ENCODE measurements around the gene PPP2R3B. TPM values are rescaled to one million over a fixed set of nuclear protein-coding genes. Genes with fewer than 3 reads are reported as not detected.
"Not testable (repeated sequence)": the region's sequence is repeated elsewhere in the genome, so short reads cannot be mapped to it uniquely, and the experiment has no call there.

The PPP2R3B gene
- total and polyA plus RNA-seq, 9 donors = 144 to 285 (median 257) TPM

DNA sequence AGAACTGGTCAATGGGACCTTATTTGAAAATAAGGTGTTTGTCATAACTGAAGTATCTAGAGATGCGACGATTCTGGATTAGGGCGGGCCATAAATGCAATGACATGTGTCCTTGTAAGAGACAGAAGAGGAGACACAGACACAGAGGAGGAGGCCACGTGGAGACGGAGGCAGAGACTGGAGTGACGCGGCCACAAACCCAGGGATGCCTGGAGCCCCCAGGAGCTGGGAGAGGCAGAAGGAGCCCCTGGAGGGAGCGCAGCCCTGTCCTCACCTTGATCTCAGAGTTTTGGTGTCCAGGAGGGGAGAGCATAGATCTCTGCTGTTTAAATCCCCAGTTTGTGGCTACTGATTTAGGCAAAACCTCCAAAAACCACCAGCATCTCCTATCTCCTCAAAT, 73.2 kb downstream of the PPP2R3B start:
- Histone ChIP-seq H3K27me3 (ENCODE audit: control insufficient read depth, insufficient read depth, low read length) (no peaks in the 10 kb centered on the region), H3K27ac (ENCODE audit: low read length) (no peak overlapping the region), H3K4me3 (ENCODE audit: low read length) (no peak overlapping the region), H3K9me3 (replicated peaks; ENCODE audit: control insufficient read depth, low read depth, low read length) (peaks cover 2% of the 10 kb centered on the region), H3K4me1 (ENCODE audit: control insufficient read depth, insufficient read depth, low read length) (peaks cover 3% of the 10 kb centered on the region), H3K36me3 (ENCODE audit: control insufficient read depth, insufficient read depth, low read length) (peaks cover 64% of the 10 kb centered on the region)
- no peak for DNase-seq
- 85% methylated on average over 7 of the region's 8 CpGs for whole genome bisulfite sequencing (ENCODE audit: insufficient coverage)

DNA sequence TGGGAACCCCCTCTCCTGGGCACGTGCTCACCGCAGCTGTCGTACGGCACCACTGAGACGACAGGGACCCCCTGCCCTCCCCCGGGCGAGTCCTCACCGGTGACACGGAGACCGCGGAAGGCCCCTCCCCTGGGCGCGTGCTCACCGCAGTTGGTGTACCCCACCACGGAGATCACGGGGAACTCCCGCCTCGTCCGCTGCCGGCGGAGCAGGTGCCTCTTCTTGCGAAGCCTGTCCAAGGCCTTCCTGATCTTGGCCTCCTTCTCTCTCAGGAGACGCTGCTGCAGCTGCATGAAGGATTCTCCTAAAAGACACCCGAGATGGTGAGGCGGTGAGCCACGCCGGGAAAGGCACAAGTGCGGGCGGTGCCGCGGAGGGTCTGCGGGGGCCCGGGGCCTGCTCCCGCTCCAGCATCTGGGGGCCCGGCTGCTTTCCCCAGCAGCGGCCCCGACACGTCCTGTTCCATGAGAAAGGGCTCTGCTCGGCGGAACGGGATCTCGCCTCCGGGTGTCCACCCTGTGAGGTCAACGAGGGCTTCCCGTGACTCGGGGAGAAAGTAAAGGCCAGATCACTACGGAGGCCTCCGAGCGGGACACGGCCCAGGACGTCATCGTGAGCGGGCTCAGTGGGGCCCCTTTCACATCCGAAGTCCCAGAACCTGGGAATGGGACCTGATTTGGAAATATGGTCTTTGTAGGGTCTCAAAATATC, 73.9 kb downstream of the PPP2R3B start:
- Histone ChIP-seq H3K4me1 (ENCODE audit: control insufficient read depth, insufficient read depth, low read length) (peaks cover 1% of the 10 kb centered on the region), H3K27me3 (ENCODE audit: control insufficient read depth, insufficient read depth, low read length) (no peaks in the 10 kb centered on the region), H3K27ac (ENCODE audit: low read length) (no peak overlapping the region), H3K4me3 (ENCODE audit: low read length) (no peak overlapping the region), H3K9me3 (replicated peaks; ENCODE audit: control insufficient read depth, low read depth, low read length) (peaks cover 2% of the 10 kb centered on the region), H3K36me3 (ENCODE audit: control insufficient read depth, insufficient read depth, low read length) (peaks cover 71% of the 10 kb centered on the region)
- WGBS (ENCODE audit: insufficient coverage) = 94% methylated on average over 49 of the region's 54 CpGs
- no peak for DNase-seq

DNA sequence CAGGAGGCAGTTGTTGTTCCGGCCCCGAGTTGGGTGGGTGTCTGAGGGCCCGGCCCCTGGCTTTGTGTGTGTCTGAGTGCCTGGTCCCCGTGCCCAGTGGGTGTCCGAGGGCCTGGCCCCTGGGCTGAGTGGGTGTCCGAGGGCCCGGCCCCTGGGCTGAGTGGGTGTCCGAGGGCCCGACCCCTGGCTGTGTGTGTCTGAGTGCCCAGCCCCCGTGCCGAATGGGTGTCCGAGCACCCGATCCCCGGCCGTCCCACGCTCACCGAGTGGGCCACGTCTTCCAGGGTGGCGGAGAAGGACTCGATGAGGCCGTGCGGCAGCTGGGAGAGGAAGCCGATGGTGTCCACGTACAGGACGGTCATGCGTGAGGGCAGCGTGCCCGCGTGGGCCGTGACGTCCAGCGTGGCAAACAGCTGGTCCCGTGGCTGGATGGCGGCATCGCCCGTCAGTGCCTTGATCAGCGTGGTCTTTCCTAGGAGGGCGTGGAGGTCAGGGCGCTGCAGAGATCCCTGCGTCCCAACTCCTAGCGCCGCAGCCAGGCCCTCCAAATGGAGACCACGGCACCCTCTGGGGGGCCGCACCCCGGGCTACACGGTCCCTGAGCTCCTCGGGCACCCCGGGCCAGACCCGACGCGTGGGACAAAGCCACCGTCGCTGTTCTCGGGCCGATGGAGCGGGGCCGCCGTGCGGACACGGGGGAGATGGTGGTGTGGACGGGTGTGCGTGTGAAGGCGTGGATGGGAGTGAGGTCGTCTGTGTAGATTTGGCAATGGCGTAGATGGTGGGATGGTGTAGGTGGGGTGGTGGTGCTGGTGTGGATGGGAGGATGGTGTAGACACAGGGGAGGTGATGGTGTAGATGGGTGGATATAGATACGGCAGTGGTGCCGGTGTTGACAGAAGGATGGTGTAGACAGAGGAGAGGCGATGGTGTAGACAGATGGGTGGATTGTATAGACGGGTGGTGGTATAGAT, 75.3 kb downstream of the PPP2R3B start:
- Histone ChIP-seq H3K9me3 (replicated peaks; ENCODE audit: control insufficient read depth, low read depth, low read length) (peaks cover 2% of the 10 kb centered on the region), H3K27me3 (ENCODE audit: control insufficient read depth, insufficient read depth, low read length) (no peaks in the 10 kb centered on the region), H3K4me3 (ENCODE audit: low read length) (no peak overlapping the region), H3K4me1 (ENCODE audit: control insufficient read depth, insufficient read depth, low read length) (no peaks in the 10 kb centered on the region), H3K27ac (ENCODE audit: low read length) (no peak overlapping the region), H3K36me3 (ENCODE audit: control insufficient read depth, insufficient read depth, low read length) (peaks cover 74% of the 10 kb centered on the region)
- DNase-seq = no peak
- 95% methylated on average over 67 of the region's 69 CpGs for WGBS (ENCODE audit: insufficient coverage)

DNA sequence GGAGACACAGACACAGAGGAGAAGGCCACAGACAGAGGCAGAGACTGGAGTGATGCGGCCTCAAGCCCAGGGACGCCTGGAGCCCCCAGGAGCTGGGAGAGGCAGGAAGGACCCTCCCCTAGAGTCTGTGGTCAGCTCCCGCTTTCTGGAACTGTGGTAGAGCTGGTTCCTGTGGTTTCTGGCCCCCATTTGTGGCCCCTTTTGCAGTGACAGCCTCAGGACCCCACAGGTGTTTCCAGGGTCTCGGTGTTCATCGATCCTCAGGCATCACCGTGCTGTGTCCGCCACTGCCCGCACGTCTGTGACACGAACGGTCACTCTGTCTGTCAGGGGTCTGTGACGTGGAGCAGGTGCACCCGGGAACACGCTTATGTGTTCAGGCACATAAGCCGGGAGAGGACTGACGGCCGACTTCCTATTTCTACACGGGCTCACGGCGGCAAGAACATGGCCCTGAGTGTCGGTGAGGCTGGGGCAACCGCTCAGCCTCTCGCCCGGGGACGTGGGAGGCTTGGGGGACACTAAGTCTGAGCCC, 76.0 kb downstream of the PPP2R3B start:
- no peak overlapping the region for H3K4me3 ChIP-seq (ENCODE audit: low read length)
- DNase-seq = no peak
- H3K9me3 ChIP-seq (replicated peaks; ENCODE audit: control insufficient read depth, low read depth, low read length) = peaks cover 2% of the 10 kb centered on the region
- no peaks in the 10 kb centered on the region for H3K4me1 ChIP-seq (ENCODE audit: control insufficient read depth, insufficient read depth, low read length)
- no peak overlapping the region for H3K27ac ChIP-seq (ENCODE audit: low read length)
- H3K27me3 ChIP-seq (ENCODE audit: control insufficient read depth, insufficient read depth, low read length) = no peaks in the 10 kb centered on the region
- WGBS (ENCODE audit: insufficient coverage) = 91% methylated on average over 21 of the region's 25 CpGs
- H3K36me3 ChIP-seq (ENCODE audit: control insufficient read depth, insufficient read depth, low read length) = peaks cover 74% of the 10 kb centered on the region

DNA sequence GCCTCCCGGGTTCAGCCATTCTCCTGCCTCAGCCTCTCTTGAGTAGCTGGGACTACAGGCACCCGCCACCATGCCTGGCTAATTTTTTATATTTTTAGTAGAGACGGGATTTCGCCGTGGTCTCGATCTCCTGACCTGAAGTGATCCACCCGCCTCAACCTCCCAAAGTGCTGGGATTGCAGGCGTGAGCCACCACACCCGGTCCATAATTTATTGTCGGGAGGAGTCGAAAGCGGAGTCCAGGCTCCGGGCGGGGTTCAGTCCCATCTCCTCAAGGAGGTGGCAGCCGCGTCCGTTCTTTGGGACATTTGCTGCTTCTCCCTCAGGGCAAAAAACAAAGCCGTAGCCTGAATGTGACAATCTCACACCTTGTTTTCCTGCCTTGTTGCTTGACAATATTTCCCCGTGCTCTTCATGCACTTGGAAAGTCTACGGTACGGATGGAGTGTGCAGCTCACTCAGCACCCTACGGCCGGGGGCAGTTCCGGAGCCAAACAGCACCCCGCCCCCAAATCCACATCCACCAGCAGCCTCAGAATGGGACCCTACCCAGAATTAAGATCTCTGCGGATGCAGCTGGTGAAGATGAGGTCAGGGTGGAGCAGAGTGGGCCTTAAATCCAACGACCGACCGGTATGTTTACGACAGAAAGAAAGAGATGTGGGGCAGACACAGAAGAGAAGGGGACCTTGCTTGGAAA, 77.7 kb downstream of the PPP2R3B start:
- Histone ChIP-seq H3K27ac (ENCODE audit: low read length) (no peak overlapping the region), H3K4me3 (ENCODE audit: low read length) (no peak overlapping the region), H3K4me1 (ENCODE audit: control insufficient read depth, insufficient read depth, low read length) (no peaks in the 10 kb centered on the region), H3K9me3 (replicated peaks; ENCODE audit: control insufficient read depth, low read depth, low read length) (peaks cover 5% of the 10 kb centered on the region), H3K27me3 (ENCODE audit: control insufficient read depth, insufficient read depth, low read length) (no peaks in the 10 kb centered on the region), H3K36me3 (ENCODE audit: control insufficient read depth, insufficient read depth, low read length) (peaks cover 74% of the 10 kb centered on the region)
- WGBS (ENCODE audit: insufficient coverage) = 88% methylated on average over 24 of the region's 30 CpGs
- no peak for DNase-seq

DNA sequence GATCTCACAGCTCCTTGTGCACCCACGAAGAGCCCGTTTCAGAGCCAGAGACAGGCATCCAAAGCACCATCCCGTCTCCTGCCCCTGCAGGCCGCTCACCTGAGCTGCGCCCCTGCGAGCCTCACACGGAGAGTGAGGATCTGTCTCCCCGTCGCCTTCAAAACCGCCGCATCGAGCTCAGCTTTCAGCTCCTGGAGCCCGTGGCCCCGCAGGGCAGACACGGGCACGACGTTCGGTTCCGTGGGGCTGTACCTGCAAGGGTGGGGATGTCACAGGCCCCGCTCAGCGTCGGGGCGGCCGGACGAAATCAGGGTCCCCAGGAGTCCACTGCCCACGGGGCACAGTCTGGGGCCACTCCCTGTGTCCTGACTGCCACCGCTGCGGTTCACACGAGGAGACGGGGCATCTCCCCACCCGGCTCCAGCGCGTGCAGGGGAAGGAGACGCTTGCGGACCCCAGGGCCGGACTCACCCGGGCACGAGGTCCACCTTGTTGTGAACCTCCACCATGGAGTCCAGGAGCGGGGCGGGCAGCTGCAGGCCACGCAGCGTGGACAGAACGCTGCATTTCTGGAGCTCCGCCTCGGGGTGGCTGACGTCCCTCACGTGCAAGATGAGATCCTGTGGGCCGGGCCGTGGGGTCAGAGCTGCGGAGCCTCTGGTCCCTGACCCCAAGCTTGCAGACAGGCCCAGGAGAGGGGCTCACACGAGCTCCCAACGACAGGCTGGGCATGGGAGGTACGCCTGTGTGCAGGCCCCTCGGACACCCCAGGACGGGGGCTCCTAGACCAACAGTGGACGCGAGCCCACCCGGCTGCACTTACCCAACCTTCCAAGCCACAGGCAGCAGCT, 79.2 kb downstream of the PPP2R3B start:
- Histone ChIP-seq H3K36me3 (ENCODE audit: control insufficient read depth, insufficient read depth, low read length) (peaks cover 71% of the 10 kb centered on the region), H3K27me3 (ENCODE audit: control insufficient read depth, insufficient read depth, low read length) (no peaks in the 10 kb centered on the region), H3K9me3 (replicated peaks; ENCODE audit: control insufficient read depth, low read depth, low read length) (peaks cover 8% of the 10 kb centered on the region), H3K27ac (ENCODE audit: low read length) (no peak overlapping the region), H3K4me3 (ENCODE audit: low read length) (no peak overlapping the region), H3K4me1 (ENCODE audit: control insufficient read depth, insufficient read depth, low read length) (no peaks in the 10 kb centered on the region)
- WGBS (ENCODE audit: insufficient coverage) = 92% methylated on average over 57 of the region's 58 CpGs
- DNase-seq = no peak

DNA sequence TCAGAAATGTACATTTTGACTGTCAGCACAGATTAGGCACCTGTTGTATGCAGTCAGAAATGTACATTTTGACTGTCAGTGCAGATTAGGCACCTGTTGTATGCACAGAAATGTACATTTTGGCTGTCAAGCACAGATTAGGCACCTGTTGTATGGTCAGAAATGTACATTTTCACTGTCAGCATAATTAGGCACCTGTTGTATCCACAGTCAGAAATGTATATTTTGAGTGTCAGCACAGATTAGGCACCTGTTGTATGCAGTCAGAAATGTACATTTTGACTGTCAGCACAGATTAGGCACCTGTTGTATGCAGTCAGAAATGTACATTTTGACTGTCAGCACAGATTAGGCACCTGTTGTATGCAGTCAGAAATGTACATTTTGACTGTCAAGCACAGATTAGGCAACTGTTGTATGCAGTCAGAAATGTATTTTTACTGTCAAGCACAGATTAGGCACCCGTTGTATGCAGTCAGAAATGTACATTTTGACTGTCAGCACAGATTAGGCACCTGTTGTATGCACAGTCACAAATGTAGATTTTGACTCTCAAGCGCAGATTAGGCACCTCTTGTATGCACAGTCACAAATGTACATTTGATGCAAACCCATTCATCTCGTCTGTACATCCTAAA, 80.0 kb downstream of the PPP2R3B start:
- H3K4me1 ChIP-seq (ENCODE audit: control insufficient read depth, insufficient read depth, low read length); H3K9me3 ChIP-seq (replicated peaks; ENCODE audit: control insufficient read depth, low read depth, low read length); H3K27ac ChIP-seq (ENCODE audit: low read length); DNase-seq; H3K4me3 ChIP-seq (ENCODE audit: low read length); H3K27me3 ChIP-seq (ENCODE audit: control insufficient read depth, insufficient read depth, low read length): not testable (repeated sequence)
- 88% methylated on average over 3 of the region's 3 CpGs for WGBS (ENCODE audit: insufficient coverage)
- H3K36me3 ChIP-seq (ENCODE audit: control insufficient read depth, insufficient read depth, low read length) = peaks cover 71% of the 10 kb centered on the region

DNA sequence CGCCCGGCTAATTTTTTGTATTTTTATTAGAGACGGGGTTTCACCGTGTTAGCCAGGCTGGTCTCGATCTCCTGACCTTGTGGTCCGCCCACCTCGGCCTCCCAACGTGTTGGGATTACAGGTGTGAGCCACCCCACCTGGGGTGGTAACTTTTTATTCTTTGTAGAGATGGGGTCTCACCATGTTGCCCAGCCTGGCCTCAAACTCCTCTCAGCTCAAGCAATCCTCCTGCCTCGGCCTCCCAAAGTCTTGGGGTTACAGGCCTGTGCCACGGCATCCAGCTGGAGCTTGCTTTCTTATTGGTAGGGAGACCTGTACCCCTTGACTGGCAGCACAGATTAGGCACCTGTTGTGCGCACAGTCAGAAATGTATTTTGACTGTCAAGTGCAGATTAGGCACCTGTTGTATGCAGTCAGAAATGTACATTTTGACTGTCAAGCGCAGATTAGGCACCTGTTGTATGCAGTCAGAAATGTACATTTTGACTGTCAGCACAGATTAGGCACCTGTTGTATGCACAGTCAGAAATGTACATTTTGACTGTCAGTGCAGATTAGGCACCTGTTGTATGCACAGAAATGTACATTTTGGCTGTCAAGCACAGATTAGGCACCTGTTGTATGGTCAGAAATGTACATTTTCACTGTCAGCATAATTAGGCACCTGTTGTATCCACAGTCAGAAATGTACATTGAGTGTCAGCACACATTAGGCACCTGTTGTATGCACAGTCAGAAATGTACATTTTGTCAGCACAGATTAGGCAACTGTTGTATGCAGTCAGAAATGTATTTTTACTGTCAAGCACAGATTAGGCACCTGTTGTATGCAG, 80.7 kb downstream of the PPP2R3B start:
- DNase-seq; H3K4me3 ChIP-seq (ENCODE audit: low read length); H3K27ac ChIP-seq (ENCODE audit: low read length); H3K27me3 ChIP-seq (ENCODE audit: control insufficient read depth, insufficient read depth, low read length); H3K4me1 ChIP-seq (ENCODE audit: control insufficient read depth, insufficient read depth, low read length); H3K9me3 ChIP-seq (replicated peaks; ENCODE audit: control insufficient read depth, low read depth, low read length): not testable (repeated sequence)
- 97% methylated on average over 8 of the region's 12 CpGs for WGBS (ENCODE audit: insufficient coverage)
- peaks cover 69% of the 10 kb centered on the region for H3K36me3 ChIP-seq (ENCODE audit: control insufficient read depth, insufficient read depth, low read length)

Data from muscle of leg (tissue), 11 donors.